Activated T-cell treated with anti-CD3 and anti-CD28 coated beads for 48 hours (primary cell): ENCODE measurements around the gene ACSM6.

Source experiments
- DNase-seq: peaks from one replicate; pipeline ENCODE4 v3.0.0-alpha.2; 2020; ENCODE audit warnings: low read depth

The ACSM6 gene

GRCh38 chr10:95273393-95274312, 79.6 kb downstream of the ACSM6 start:
- DNase-seq: no peak

- DNase-seq: no peak
Observed at GRCh38 chr10:95275726-95276366, 81.8 kb downstream of the ACSM6 start.

- no peak for DNase-seq
Observed at GRCh38 chr10:95276367-95277200, 82.5 kb downstream of the ACSM6 start.

- no peak for DNase-seq
Observed at GRCh38 chr10:95277201-95277570, 83.1 kb downstream of the ACSM6 start.

- no peak for DNase-seq
Observed at GRCh38 chr10:95277614-95278013, 83.6 kb downstream of the ACSM6 start.
